NCI-H2107 (cell line): ENCODE measurements around the gene MMP25.
"Not testable (repeated sequence)": the region's sequence is repeated elsewhere in the genome, so short reads cannot be mapped to it uniquely, and the experiment has no call there.

Experiments
- DNase-seq: peaks from one replicate; lab custom pipeline; 2025; lab: John Stamatoyannopoulos, UW

MMP25 gene

GRCh38 chr16:3029491-3030221 is 16.7 kb upstream of the MMP25 start:
- DNase-seq, result no peak

- no peak for DNase-seq
Measured at GRCh38 chr16:3030222-3031212, 15.8 kb upstream of the MMP25 start.

- DNase-seq, result no peak
Measured at GRCh38 chr16:3032624-3033023, 13.7 kb upstream of the MMP25 start.

GRCh38 chr16:3035289-3035971 is 10.9 kb upstream of the MMP25 start:
- DNase-seq, result no peak

- no peak for DNase-seq
Measured at GRCh38 chr16:3035972-3036725, 10.2 kb upstream of the MMP25 start.

- DNase-seq, result no peak
Measured at GRCh38 chr16:3036726-3037315, 9.5 kb upstream of the MMP25 start, which contains the start of gene BICDL2. BICDL2 (minus strand) TSS chr16:3036944; CDS start chr16:3035496, 1,448 bp downstream.

GRCh38 chr16:3038256-3038655 is 8.1 kb upstream of the MMP25 start:
- DNase-seq, result no peak

- no peak for DNase-seq
Measured at GRCh38 chr16:3038896-3039295, 7.5 kb upstream of the MMP25 start.

- DNase-seq, result no peak
Measured at GRCh38 chr16:3042376-3042775, 4.0 kb upstream of the MMP25 start.

- no peak for DNase-seq
Measured at GRCh38 chr16:3044708-3045107, 1.7 kb upstream of the MMP25 start.

GRCh38 chr16:3046641-3047386 is 453 bp downstream of the MMP25 start:
- DNase-seq, result no peak

GRCh38 chr16:3047387-3047720 is 993 bp downstream of the MMP25 start:
- DNase-seq, result no peak

- DNase-seq, result no peak
Measured at GRCh38 chr16:3049921-3050481, 3.6 kb downstream of the MMP25 start.

GRCh38 chr16:3050487-3050886 is 4.1 kb downstream of the MMP25 start:
- DNase-seq, result no peak

- DNase-seq, result no peak
Measured at GRCh38 chr16:3051009-3051408, 4.6 kb downstream of the MMP25 start.

- DNase-seq, result no peak
Measured at GRCh38 chr16:3051494-3051893, 5.1 kb downstream of the MMP25 start.

- DNase-seq, result not testable (repeated sequence)
Measured at GRCh38 chr16:3052571-3053329, 6.4 kb downstream of the MMP25 start.

GRCh38 chr16:3053330-3053710 is 7.0 kb downstream of the MMP25 start:
- DNase-seq, result not testable (repeated sequence)

- DNase-seq, result no peak
Measured at GRCh38 chr16:3054965-3055733, 8.8 kb downstream of the MMP25 start.
